Skin of body (tissue), 2 donors: ENCODE measurements around the gene FAM9C. TPM values are rescaled to one million over a fixed set of nuclear protein-coding genes. Genes with fewer than 3 reads are reported as not detected.
"Not testable (repeated sequence)": the region's sequence is repeated elsewhere in the genome, so short reads cannot be mapped to it uniquely, and the experiment has no call there.

Experiments
- DNase-seq: peaks from one replicate; lab custom pipeline; 2025; lab: John Stamatoyannopoulos, UW
- total RNA-seq: library from RNA; depleted of rRNA; stranded (reverse); fragments of >200 nt; gene quantifications from one replicate; pipeline ENCODE4 v1.2.3, GENCODE V29; 2014

The FAM9C gene
- not detected for total RNA-seq

DNA sequence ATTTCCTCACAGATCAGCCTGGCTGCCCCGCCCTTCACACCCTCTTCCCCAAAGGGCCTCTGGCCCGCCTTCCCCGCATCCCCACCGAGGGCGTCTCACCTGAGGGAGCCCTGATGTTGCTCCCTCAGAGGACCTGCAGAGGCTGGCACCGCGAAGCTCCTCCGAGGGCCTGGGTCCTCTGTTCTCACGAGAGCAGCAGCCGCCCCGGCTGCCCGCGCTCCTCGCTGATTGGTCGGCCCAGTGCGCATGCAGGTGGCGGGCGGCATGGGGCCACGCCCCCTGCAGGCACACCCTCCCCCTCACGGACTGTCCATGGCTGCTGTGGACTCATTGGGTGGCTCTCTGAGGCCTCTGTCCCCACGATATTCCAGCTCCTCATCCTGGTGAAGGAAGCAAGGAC is at the start of gene FAM9C:
Gene FAM9C, minus strand, starts transcription at position 180 of the 400 bp plus-strand sequence. CDS start 831 bp downstream, outside the sequence.
- DNase-seq = no peak

DNA sequence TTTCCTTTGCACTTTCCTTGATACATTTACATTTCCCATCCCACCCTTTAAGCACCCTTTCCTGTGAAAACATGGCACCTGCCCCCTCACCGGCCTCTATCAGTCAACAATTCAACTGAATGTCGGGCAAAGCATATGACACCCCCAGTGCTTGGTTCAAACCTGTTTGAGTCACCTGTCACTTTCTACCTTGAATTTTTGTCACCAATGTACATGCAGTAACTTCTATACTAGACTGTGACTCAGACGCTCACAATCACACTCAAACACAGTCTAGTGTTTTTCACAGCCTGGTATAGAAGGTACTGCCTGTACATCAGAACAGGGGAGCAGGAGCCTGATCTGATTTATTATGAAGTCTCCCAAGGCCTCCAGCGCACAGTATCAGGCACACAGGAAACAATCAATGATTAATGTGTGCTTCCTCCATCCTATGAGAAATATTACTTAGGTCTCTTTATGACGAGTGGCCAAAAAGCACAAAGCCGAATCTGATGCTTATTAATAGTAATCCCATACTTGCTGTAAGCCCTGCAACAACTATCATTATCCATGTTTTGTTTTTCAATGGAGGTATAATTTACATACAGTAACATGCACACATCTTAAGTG is 49.2 kb upstream of the FAM9C start:
- no peak for DNase-seq

DNA sequence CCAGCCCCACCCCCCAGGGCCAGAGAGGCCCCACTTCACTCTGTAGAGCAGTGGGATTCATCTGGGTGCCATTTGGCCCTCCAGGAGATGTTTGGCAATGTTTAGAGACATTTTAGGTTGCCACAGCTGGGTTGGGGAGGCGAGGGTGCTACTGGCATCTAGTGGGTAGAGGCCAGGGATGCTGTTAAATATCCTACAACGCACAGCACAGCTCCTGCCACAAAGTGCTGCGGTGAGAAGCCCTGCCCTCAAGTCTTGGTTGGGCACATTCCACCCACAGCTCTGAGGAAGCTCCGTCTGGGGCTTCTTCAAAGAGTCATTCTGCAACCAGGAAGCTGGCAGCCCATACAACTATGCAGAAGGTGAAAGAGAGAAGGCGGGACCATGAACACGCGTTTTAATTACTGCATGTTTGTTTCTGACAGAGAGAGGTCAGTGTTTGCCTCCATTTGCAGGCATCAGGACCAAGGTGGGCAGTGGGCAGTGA is 48.1 kb upstream of the FAM9C start:
- no peak for DNase-seq

DNA sequence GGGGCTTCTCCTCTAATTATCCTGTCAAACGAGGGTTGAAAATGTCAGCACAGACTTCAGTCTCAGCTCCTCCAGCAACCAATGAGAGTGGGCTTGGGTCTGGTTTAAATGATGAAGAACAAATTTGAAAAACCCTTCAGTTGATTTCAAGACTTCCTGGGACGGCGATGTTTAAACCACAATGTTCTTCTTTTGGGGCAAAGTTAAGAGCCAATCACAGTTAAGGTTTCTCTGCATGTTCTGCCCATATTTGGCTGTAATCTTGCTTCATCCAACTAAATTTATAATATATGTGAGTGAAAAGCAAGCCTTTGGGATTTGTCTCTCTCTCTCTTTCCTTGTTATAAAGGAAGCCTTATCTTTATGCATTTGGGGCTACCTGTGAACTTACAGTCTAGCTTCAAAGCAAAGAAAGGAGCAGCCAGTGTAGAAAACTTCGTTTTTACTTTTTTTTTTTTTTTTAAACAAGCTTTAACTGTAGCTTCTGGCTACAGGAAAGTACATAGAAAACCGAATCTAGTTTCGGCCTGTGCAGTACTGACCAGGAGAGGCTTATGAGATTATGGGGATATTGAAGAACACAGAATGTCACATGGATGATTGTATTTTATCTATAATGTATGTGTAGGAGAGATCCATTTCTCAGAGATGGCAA is 46.8 kb upstream of the FAM9C start:
- DNase-seq = no peak

DNA sequence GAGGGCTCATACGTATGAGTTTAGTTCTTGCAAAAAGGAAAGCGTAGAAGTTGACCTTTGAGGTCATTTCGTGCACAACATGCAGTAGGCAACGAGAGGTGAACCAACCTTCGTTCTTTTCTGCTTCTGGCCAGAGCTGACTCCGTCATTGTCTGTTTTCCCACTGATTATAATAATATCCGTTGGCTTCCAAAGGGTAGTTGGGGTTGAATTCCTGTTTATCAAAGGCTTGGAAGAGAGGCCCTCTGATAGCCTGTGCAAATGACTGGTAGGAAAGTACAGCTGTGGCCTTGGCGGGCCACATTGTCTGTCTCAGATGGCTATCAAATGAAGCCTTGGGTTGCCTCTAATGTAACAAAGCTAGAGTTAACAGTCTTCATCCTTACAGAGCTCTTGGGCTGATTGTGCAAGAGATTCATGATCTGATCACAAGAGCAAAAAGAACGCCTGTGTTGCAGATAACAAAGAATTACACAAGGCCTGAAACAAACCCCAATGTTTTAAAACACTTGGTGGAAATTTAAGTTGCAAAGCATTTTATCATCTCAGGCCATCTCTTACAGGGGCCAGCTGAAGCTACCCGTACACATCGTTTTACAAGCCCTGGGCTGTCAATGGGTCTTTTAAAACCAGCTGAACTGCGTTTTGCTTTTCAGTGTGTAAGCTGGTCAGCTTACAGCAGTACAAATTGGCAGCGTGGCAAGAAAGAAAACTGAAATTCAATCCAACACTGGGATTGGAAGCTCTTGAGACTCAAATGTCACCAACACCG is 46.1 kb upstream of the FAM9C start:
- DNase-seq = no peak

GRCh38 chrX:13090027-13090338 is 45.6 kb upstream of the FAM9C start:
- DNase-seq = no peak

DNA sequence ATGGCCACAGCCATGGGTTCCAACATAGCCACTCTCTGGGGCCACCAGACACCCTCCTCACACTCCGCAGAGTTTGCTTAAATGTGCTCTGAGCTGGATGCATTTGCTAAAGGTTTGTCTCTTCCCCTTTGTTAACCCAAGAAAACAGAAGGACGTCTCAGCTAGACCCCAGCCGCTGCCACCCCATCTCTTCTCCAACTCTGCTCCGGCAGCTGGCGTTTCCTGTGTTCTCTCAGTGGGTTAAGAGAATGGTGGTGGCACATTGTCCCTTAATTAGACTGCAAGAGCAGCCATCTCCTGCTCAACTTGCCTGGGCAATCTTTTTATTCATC is 43.7 kb upstream of the FAM9C start:
- DNase-seq = no peak

DNA sequence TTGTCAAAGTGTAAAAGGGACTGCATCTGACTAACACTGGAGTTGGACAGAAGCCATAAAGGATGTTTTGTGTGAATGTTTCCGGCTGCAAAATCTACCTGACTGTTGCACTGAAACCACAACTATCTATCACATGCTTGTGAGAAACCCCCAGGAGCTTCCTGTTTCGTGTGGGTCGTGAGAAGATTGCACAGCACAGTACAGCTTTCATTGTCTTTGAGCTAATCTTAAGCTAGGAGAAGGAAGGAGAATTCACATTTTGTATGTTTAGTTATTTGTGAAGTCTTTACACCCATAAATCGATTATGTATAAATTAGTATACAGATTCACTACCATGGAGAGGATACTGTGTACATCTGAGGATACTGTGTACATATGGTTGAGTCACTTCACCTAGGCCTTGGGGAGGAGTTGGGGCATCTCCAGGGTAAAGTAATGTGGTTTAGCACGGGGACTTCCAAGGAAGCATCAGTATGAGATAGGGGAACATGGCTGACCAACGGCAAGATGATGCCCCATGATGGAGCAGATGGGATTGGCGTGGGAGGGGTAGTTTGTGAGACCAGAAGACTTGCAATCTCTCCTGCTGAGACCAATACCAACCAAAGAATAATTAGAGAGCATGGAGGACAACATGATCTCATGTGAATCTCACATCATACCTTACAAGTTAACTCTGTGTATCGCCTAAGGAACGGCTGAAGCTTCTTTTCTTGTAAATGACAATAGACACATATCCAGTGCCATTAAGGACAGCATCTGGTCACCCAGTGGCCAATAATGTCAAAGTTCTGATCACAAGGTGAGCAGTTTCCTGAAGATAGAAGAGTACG is 43.1 kb upstream of the FAM9C start:
- DNase-seq = no peak

DNA sequence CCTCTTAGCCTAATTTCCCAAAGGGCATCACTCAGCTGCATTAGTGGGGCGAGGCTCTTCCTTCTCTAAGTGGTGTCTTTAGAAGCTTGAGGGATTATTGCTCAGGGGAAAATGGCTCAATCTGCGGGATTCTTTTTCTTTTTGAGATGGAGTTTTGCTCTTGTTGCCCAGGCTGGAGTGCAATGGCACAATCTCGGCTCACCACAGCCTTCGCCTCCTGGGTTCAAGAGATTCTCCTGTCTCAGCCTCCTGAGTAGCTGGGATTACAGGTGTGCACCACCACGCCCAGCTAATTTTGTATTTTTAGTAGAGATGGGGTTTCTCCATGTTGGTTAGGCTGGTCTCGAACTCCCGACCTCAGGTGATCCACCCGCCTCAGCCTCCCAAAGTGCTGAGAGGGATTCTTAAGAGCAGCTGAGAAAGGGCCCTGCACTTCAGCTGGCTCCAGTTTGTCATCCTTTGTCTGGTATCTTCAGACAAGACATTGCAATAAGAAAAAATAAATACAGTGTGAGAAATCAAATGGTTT is 42.4 kb upstream of the FAM9C start:
- DNase-seq = not testable (repeated sequence)

- no peak for DNase-seq
These were observed 41.7 kb upstream of the FAM9C start for GRCh38 chrX:13086076-13086475.

- no peak for DNase-seq
These were observed 41.1 kb upstream of the FAM9C start for GRCh38 chrX:13085526-13085925.

GRCh38 chrX:13084611-13085010 is 40.2 kb upstream of the FAM9C start:
- DNase-seq = no peak

- not testable (repeated sequence) for DNase-seq
These were observed 39.4 kb upstream of the FAM9C start for GRCh38 chrX:13083755-13084326.

DNA sequence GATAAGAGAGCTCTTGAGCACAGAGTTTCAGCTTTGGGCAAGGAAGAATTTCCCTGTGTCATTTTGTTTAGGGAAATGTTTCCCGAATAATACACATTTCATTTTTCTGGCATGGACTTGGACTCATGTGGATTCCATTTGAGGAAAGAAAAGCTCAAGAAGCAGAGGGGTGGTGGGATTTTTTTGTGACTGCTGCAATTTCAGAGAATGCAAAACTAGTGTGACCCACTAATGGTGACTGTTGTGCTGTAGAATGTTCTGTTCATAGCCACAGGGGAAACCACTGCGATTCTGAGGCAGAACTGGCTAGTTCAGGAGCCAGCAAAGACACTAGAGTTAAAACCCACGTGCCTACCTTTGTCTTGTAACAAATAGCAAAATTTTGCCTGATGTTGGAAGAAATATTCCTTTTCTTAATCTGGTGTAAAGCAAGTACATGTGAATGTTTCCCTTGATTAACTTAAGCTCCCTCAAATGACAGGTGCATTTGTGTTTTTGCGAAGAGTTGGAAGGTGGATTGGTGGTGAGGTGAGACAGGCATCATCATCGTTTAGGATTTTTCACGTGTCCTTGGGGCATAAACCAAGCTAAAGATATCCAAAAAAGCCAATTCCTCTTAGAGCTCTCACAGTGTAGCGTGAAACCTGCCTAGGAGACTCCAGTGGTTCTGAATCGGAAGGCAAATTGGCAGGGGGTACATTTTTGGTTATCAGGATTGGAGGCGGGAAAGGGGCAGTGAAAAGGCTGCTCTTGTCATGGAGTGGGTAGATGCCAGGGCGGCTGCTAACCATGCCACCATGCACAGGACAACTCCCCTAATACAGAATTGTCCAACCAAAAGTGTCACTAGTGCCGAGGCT is 38.0 kb upstream of the FAM9C start:
- DNase-seq = peak; percentile 46

GRCh38 chrX:13081395-13082205 is 37.2 kb upstream of the FAM9C start:
- DNase-seq = no peak

- no peak for DNase-seq
These were observed 35.8 kb upstream of the FAM9C start for GRCh38 chrX:13080128-13080795.

- peak; percentile 60 for DNase-seq
These were observed 34.5 kb upstream of the FAM9C start for GRCh38 chrX:13078739-13079444.

GRCh38 chrX:13077168-13077567 is 32.7 kb upstream of the FAM9C start:
- DNase-seq = no peak
